Gastroesophageal sphincter (tissue), 3 donors: ENCODE data around the gene SPATA3.

ENCODE experiments used
- CTCF ChIP-seq, 4 experiments: fragments of 200-600 bp in 2 of 4; fragments of 450-650 bp in 2 of 4; sonication (generic) in 1 of 4; IDR thresholded peaks; one replicate each; pipeline ENCODE4 v1.5.1; 2017 to 2019; ENCODE audit warnings: antibody characterized with exemption in 4 of 4, mild to moderate bottlenecking in 2 of 4, moderate library complexity in 2 of 4
- EP300 ChIP-seq: sonication (generic); formaldehyde crosslinking; IDR thresholded peaks from one replicate; pipeline ENCODE4 v1.6.1; 2017; ENCODE audit warnings: antibody characterized with exemption, mild to moderate bottlenecking
- POLR2A ChIP-seq, 2 donors: fragments of 450-650 bp; IDR thresholded peaks; one replicate each; pipeline ENCODE4 v1.6.1; 2017; ENCODE audit warnings: antibody characterized with exemption in 2 of 2, mild to moderate bottlenecking in 2 of 2, moderate library complexity in 1 of 2

GRCh38 chr2:231036578-231037106, 40.7 kb downstream of the SPATA3 start:
- TF ChIP-seq CTCF (IDR thresholded peaks at IDR 0.05) = no peak
- TF ChIP-seq EP300 = no peak
- TF ChIP-seq POLR2A (IDR thresholded peaks at IDR 0.05) = no peak
